Anterior cingulate cortex (tissue), 58 donors: ENCODE measurements around the gene ZNF316.
"Not testable (repeated sequence)": the region's sequence is repeated elsewhere in the genome, so short reads cannot be mapped to it uniquely, and the experiment has no call there.

Source experiments
- DNase-seq, 58 donors: peaks; one replicate each; lab custom pipeline; 2025; lab: John Stamatoyannopoulos, UW

Gene ZNF316

GRCh38 chr7:6619961-6620360 is 17.2 kb upstream of the ZNF316 start:
- no peak for DNase-seq

GRCh38 chr7:6621195-6622133 is 15.7 kb upstream of the ZNF316 start:
- no peak for DNase-seq

GRCh38 chr7:6622134-6622710 is 14.9 kb upstream of the ZNF316 start:
- no peak for DNase-seq

GRCh38 chr7:6623589-6624245 is 13.4 kb upstream of the ZNF316 start:
- DNase-seq: no peak

GRCh38 chr7:6624246-6624611 is 12.9 kb upstream of the ZNF316 start:
- no peak for DNase-seq

- DNase-seq: no peak
Measured at GRCh38 chr7:6628045-6628444, 9.1 kb upstream of the ZNF316 start.

- DNase-seq: no peak
Measured at GRCh38 chr7:6630007-6630849, 6.9 kb upstream of the ZNF316 start.

- DNase-seq: peak in 1 of 58 donors; percentile 18
Measured at GRCh38 chr7:6631605-6632004, 5.5 kb upstream of the ZNF316 start.

GRCh38 chr7:6634021-6634420 is 3.1 kb upstream of the ZNF316 start:
- no peak for DNase-seq

- not testable (repeated sequence) for DNase-seq
Measured at GRCh38 chr7:6634971-6635370, 2.1 kb upstream of the ZNF316 start.

- DNase-seq: peak in 3 of 58 donors; percentile 8 to 42 (median 8)
Measured at GRCh38 chr7:6637544-6638229, 569 bp downstream of the ZNF316 start.

- DNase-seq: no peak
Measured at GRCh38 chr7:6639032-6639431, 1.9 kb downstream of the ZNF316 start.

- DNase-seq: no peak
Measured at GRCh38 chr7:6639627-6640026, 2.5 kb downstream of the ZNF316 start.

GRCh38 chr7:6640246-6640721 is 3.2 kb downstream of the ZNF316 start:
- peak in 1 of 58 donors; percentile 14 for DNase-seq

- DNase-seq: no peak
Measured at GRCh38 chr7:6641305-6642035, 4.4 kb downstream of the ZNF316 start.

- no peak for DNase-seq
Measured at GRCh38 chr7:6642239-6642839, 5.2 kb downstream of the ZNF316 start.

GRCh38 chr7:6642861-6643640 is 5.9 kb downstream of the ZNF316 start:
- DNase-seq: no peak
